ENCODE results near the gene ITPRID2. TPM values are rescaled to one million over a fixed set of nuclear protein-coding genes. Genes with fewer than 3 reads are reported as not detected.

Gene ITPRID2
- total and polyA plus RNA-seq, 2 of the 13 experiments (the other 11 are each of a cell fraction or from before 2014, with no cell fraction given), result 44.8 to 62.3 TPM

DNA sequence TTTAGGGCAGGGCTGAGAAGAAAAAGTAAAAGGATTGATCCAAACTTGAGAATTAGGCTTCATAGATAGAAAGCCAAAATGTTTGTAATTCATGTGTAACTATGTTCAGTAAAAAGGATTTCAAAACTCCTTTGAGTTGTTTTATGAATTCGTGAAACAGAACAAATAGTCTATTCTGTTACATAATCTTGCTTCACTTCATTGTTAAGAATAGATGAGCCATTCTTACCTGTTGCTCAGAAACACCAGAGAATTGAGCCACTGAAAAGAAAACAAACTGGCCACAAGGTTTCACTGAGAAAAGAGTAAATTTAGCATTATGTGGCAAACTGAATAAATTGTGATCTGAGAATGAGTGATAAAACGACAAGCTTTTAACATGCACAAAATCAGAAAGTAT, 4.5 kb upstream of the ITPRID2 start:
- no peak for DNase-seq (ENCODE audit: low spot score)
- in situ Hi-C loops (cut with HindIII; ENCODE audit: extremely low pct_ligation_motif_present, low pct_unique_long_range_greater_than_20kb) (no loop called here), intact Hi-C loops (cut with micrococcal nuclease; ENCODE audit: unreplicated experiment) (no loop called here)
- Histone ChIP-seq H3K79me2 (ENCODE audit: insufficient read depth, low read length) (no peaks in the 10 kb centered on the region), H3K4me1 (ENCODE audit: insufficient read depth, low read length) (peaks cover 29% of the 10 kb centered on the region), H3K4me3 (replicated peaks in 1 of 3; ENCODE audit: insufficient read depth in 1 of 3, low read depth in 2 of 3, low read length in 3 of 3) (no peak overlapping the region), H4K20me1 (ENCODE audit: insufficient read depth, low read length) (no peaks in the 10 kb centered on the region), H2AFZ (ENCODE audit: low read length) (no peak overlapping the region), H3K9me3 (ENCODE audit: low read length) (no peaks in the 10 kb centered on the region), H3K4me2 (ENCODE audit: low read depth, low read length) (no peak overlapping the region), H3K27me3 (ENCODE audit: control insufficient read depth in 1 of 2, insufficient read depth in 2 of 2, low read length in 2 of 2) (0 out of 5 replicates have a peak, but pooled peaks cover 1 to 4% of the 10 kb centered on the region in 2 experiments), H3K27ac (ENCODE audit: extremely low read length, insufficient read depth, low read length) (no peak overlapping the region), H3K9ac (ENCODE audit: insufficient read depth, low read depth, low read length) (no peak overlapping the region), H3K36me3 (replicated peaks in 1 of 2; ENCODE audit: control insufficient read depth in 1 of 2, insufficient read depth in 2 of 2, low read length in 2 of 2) (no peaks in the 10 kb centered on the region)
- CTCF ChIA-PET (ENCODE audit: low intra/inter-chr PET ratio, low total read pairs), result no interaction called here
- FAIRE-seq, result no peak
- BruUV-seq (replicated peaks), result no TSS peak
- no peak for ATAC-seq
- 2% methylated on average over 2 of the region's 2 CpGs for WGBS (ENCODE audit: low lambda C conversion rate)
- no peak for TF ChIP-seq SOX13 (IDR thresholded peaks at IDR 0.05)
- TF ChIP-seq SOX13 (CRISPR knock-in tag; conservative IDR thresholded peaks at IDR 0.05 in 1 of 2, IDR thresholded peaks at IDR 0.05 in 1 of 2), result peak in 1 of 2 experiments; percentile 15; a peak in 1 of 4 replicates
- no peak for TF ChIP-seq ZNF17 (CRISPR knock-in tag; IDR thresholded peaks at IDR 0.05)
- TF ChIP-seq GATAD2A (CRISPR knock-in tag; IDR thresholded peaks at IDR 0.05), result no peak
- no peak for TF ChIP-seq SNRNP70 (IDR thresholded peaks at IDR 0.05; ENCODE audit: low read depth, low read length)
- POLR2A ChIA-PET, result no interaction called here

DNA sequence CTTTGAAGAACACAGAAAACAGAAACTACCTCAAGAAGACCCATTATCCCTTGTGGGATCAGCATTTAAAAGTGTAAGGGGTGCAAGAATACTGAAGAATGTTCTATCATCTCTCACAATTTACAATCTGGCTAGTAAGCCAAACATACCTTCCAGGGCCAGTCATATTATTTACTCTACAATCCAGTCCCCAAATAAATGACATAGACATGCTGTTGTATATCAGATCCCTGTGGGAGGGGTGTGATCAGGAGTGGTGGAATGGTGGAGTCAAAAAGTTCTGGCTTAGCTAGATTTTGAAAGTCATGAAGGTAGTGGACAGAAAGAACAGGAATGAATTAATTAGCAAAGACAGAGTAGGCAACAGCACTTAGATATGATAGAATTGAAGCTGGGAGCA, 1.8 kb upstream of the ITPRID2 start:
- ATAC-seq (no peak), DNase-seq (ENCODE audit: low spot score) (no peak), FAIRE-seq (no peak)
- no peaks in the 10 kb centered on the region for H3K9me3 ChIP-seq (ENCODE audit: low read length)
- H2AFZ ChIP-seq (ENCODE audit: low read length), result no peak overlapping the region
- H3K4me1 ChIP-seq (ENCODE audit: insufficient read depth, low read length), result peaks cover 44% of the 10 kb centered on the region
- intact Hi-C loops (cut with micrococcal nuclease; ENCODE audit: unreplicated experiment) (loop anchor here (2.0 to 10.0 kb wide), 3 partner anchors 65 to 825 kb away; partner anchors contain the start of gene DNAJC10), in situ Hi-C loops (cut with HindIII; ENCODE audit: extremely low pct_ligation_motif_present, low pct_unique_long_range_greater_than_20kb) (loop anchor here (5.0 kb wide), 1 partner anchor 137 kb away; no protein-coding TSS in a partner anchor)
- ChIA-PET CTCF (ENCODE audit: low intra/inter-chr PET ratio, low total read pairs) (no interaction called here), POLR2A (interaction anchor here (1.6 kb wide), 1 partner anchor 10 kb away, joined by 5 read pairs; no protein-coding TSS in a partner anchor)
- H3K4me2 ChIP-seq (ENCODE audit: low read depth, low read length), result no peak overlapping the region
- no peak overlapping the region for H3K9ac ChIP-seq (ENCODE audit: insufficient read depth, low read depth, low read length)
- H3K27ac ChIP-seq (ENCODE audit: extremely low read length, insufficient read depth, low read length), result no peak overlapping the region
- H3K79me2 ChIP-seq (ENCODE audit: insufficient read depth, low read length), result peaks cover 27% of the 10 kb centered on the region
- H3K36me3 ChIP-seq (replicated peaks in 1 of 2; ENCODE audit: control insufficient read depth in 1 of 2, insufficient read depth in 2 of 2, low read length in 2 of 2), result no peaks in the 10 kb centered on the region
- H4K20me1 ChIP-seq (ENCODE audit: insufficient read depth, low read length), result no peaks in the 10 kb centered on the region; the same call in 1 of the 2 replicates
- H3K4me3 ChIP-seq (replicated peaks in 1 of 3; ENCODE audit: insufficient read depth in 1 of 3, low read depth in 2 of 3, low read length in 3 of 3), result no peak overlapping the region
- 0 out of 5 replicates have a peak, but pooled peaks cover 1 to 4% of the 10 kb centered on the region in 2 experiments for H3K27me3 ChIP-seq (ENCODE audit: control insufficient read depth in 1 of 2, insufficient read depth in 2 of 2, low read length in 2 of 2)
- no TSS peak for BruUV-seq (replicated peaks)
- TF ChIP-seq ZFAT (CRISPR knock-in tag; conservative IDR thresholded peaks at IDR 0.05) (no peak), ZIK1 (CRISPR knock-in tag; IDR thresholded peaks at IDR 0.05; ENCODE audit: borderline replicate concordance, low read depth) (no peak), MIER3 (CRISPR knock-in tag; IDR thresholded peaks at IDR 0.05; ENCODE audit: borderline replicate concordance) (no peak), RFX1 (IDR thresholded peaks at IDR 0.05) (no peak), PPARG (CRISPR knock-in tag; conservative IDR thresholded peaks at IDR 0.05) (no peak)
- TF ChIP-seq, protein P1, sequence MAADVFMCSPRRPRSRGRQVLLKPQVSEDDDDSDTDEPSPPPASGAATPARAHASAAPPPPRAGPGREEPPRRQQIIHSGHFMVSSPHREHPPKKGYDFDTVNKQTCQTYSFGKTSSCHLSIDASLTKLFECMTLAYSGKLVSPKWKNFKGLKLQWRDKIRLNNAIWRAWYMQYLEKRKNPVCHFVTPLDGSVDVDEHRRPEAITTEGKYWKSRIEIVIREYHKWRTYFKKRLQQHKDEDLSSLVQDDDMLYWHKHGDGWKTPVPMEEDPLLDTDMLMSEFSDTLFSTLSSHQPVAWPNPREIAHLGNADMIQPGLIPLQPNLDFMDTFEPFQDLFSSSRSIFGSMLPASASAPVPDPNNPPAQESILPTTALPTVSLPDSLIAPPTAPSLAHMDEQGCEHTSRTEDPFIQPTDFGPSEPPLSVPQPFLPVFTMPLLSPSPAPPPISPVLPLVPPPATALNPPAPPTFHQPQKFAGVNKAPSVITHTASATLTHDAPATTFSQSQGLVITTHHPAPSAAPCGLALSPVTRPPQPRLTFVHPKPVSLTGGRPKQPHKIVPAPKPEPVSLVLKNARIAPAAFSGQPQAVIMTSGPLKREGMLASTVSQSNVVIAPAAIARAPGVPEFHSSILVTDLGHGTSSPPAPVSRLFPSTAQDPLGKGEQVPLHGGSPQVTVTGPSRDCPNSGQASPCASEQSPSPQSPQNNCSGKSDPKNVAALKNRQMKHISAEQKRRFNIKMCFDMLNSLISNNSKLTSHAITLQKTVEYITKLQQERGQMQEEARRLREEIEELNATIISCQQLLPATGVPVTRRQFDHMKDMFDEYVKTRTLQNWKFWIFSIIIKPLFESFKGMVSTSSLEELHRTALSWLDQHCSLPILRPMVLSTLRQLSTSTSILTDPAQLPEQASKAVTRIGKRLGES (CRISPR knock-in tag; IDR thresholded peaks at IDR 0.05; ENCODE audit: borderline replicate concordance), result no peak
- TF ChIP-seq, protein P2, sequence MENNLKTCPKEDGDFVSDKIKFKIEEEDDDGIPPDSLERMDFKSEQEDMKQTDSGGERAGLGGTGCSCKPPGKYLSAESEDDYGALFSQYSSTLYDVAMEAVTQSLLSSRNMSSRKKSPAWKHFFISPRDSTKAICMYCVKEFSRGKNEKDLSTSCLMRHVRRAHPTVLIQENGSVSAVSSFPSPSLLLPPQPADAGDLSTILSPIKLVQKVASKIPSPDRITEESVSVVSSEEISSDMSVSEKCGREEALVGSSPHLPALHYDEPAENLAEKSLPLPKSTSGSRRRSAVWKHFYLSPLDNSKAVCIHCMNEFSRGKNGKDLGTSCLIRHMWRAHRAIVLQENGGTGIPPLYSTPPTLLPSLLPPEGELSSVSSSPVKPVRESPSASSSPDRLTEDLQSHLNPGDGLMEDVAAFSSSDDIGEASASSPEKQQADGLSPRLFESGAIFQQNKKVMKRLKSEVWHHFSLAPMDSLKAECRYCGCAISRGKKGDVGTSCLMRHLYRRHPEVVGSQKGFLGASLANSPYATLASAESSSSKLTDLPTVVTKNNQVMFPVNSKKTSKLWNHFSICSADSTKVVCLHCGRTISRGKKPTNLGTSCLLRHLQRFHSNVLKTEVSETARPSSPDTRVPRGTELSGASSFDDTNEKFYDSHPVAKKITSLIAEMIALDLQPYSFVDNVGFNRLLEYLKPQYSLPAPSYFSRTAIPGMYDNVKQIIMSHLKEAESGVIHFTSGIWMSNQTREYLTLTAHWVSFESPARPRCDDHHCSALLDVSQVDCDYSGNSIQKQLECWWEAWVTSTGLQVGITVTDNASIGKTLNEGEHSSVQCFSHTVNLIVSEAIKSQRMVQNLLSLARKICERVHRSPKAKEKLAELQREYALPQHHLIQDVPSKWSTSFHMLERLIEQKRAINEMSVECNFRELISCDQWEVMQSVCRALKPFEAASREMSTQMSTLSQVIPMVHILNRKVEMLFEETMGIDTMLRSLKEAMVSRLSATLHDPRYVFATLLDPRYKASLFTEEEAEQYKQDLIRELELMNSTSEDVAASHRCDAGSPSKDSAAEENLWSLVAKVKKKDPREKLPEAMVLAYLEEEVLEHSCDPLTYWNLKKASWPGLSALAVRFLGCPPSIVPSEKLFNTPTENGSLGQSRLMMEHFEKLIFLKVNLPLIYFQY (CRISPR knock-in tag; IDR thresholded peaks at IDR 0.05; ENCODE audit: borderline replicate concordance), result no peak
